A673 (cell line): ENCODE results near the gene DHRS1.

Experiments used
- EZH2 ChIP-seq: fragments of 200-600 bp; sonication (generic); IDR thresholded peaks from 2 replicates; pipeline ENCODE4 v1.6.1; 2017; ENCODE audit warnings: borderline replicate concordance, low read depth, mild to moderate bottlenecking, mixed read lengths, antibody characterized with exemption, low read length; ENCODE audit not compliant: poor library complexity, severe bottlenecking
- TF ChIP-seq, protein P1 (sequence below): fragments of 300-800, 200-600 bp; sonication (generic); conservative IDR thresholded peaks from 2 replicates; pipeline ENCODE4 v1.5.1; 2017; ENCODE audit warnings: low read depth, mild to moderate bottlenecking, antibody characterized with exemption, low read length, moderate library complexity, mixed read lengths

DNA sequence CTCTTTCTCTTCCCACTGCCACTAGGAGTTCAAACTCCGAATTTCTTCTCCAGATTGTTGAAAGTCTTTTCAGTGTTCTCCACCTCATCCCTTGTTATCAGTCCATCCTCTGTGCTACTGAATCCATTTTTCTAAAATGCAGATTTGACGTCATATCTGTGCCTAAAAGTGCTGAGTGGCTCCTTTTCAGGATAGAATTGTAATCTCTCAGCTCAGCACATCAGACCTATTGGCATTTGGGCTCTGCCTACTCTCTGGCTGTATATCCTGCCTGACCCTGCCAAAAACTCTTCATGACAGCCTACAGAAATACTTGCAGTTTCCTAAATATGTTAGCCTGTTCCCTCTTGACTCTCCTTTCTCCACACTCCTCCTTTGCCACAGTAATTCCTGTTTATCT, 27.1 kb downstream of the DHRS1 start:
- TF ChIP-seq, protein P1, sequence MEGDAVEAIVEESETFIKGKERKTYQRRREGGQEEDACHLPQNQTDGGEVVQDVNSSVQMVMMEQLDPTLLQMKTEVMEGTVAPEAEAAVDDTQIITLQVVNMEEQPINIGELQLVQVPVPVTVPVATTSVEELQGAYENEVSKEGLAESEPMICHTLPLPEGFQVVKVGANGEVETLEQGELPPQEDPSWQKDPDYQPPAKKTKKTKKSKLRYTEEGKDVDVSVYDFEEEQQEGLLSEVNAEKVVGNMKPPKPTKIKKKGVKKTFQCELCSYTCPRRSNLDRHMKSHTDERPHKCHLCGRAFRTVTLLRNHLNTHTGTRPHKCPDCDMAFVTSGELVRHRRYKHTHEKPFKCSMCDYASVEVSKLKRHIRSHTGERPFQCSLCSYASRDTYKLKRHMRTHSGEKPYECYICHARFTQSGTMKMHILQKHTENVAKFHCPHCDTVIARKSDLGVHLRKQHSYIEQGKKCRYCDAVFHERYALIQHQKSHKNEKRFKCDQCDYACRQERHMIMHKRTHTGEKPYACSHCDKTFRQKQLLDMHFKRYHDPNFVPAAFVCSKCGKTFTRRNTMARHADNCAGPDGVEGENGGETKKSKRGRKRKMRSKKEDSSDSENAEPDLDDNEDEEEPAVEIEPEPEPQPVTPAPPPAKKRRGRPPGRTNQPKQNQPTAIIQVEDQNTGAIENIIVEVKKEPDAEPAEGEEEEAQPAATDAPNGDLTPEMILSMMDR = no peak
- TF ChIP-seq EZH2 = no peak
